Neural cell (in vitro differentiated cells): ENCODE data around the gene OR2S2. TPM values are rescaled to one million over a fixed set of nuclear protein-coding genes. Genes with fewer than 3 reads are reported as not detected.

ENCODE experiments used
- H2AFZ ChIP-seq: fragments of 200-600, 300-800 bp; sonication (generic), shearing (Covaris generic); 2 replicates; pipeline ENCODE4 v1.6.0; 2014; ENCODE audit warnings: low read depth, mild to moderate bottlenecking, antibody characterized with exemption, low read length, moderate library complexity
- H3F3A ChIP-seq: fragments of 200-600 bp; shearing (Covaris generic); 2 replicates; pipeline ENCODE4 v1.6.1; 2016; ENCODE audit warnings: mild to moderate bottlenecking, moderate library complexity, mixed read lengths, antibody characterized with exemption, low read length; ENCODE audit not compliant: insufficient read depth, poor library complexity, severe bottlenecking
- H3K27ac ChIP-seq: fragments of 200-600, 300-800 bp; sonication (generic), shearing (Covaris generic); 2 replicates; pipeline ENCODE4 v1.5.1; 2014; ENCODE audit warnings: mild to moderate bottlenecking, low read length, moderate library complexity
- H3K27me3 ChIP-seq: fragments of 300-800, 200-600 bp; sonication (generic), shearing (Covaris generic); 2 replicates; pipeline ENCODE4 v1.6.0; 2014; ENCODE audit warnings: mild to moderate bottlenecking, low read depth, low read length, moderate library complexity; ENCODE audit not compliant: insufficient read depth
- H3K36me3 ChIP-seq: fragments of 300-800, 200-600 bp; sonication (generic), shearing (Covaris generic); 2 replicates; pipeline ENCODE4 v1.5.1; 2014; ENCODE audit warnings: mild to moderate bottlenecking, antibody characterized with exemption, low read length, moderate library complexity; ENCODE audit not compliant: insufficient read depth
- H3K4me2 ChIP-seq: fragments of 300-800, 200-600 bp; sonication (generic), shearing (Covaris generic); 2 replicates; pipeline ENCODE4 v1.6.0; 2014; ENCODE audit warnings: mild to moderate bottlenecking, low read length
- H3K4me3 ChIP-seq: fragments of 300-800, 200-600 bp; sonication (generic), shearing (Covaris generic); 2 replicates; pipeline ENCODE4 v1.5.1; 2014; ENCODE audit warnings: mild to moderate bottlenecking, low read length, moderate library complexity
- H3K79me2 ChIP-seq: fragments of 200-600 bp; shearing (Covaris generic); replicated peaks from 2 replicates; pipeline ENCODE4 v1.6.0; 2014; ENCODE audit warnings: mild to moderate bottlenecking, low read length, moderate library complexity; ENCODE audit not compliant: insufficient read depth
- H3K9ac ChIP-seq: fragments of 300-800, 200-600 bp; sonication (generic), shearing (Covaris generic); 2 replicates; pipeline ENCODE4 v1.6.1; 2016; ENCODE audit warnings: mild to moderate bottlenecking, low read length, mixed read lengths
- H3K9me2 ChIP-seq: fragments of 200-600 bp; shearing (Covaris generic); 2 replicates; pipeline ENCODE4 v1.6.1; 2016; ENCODE audit warnings: mild to moderate bottlenecking, low read length, mixed read lengths; ENCODE audit not compliant: insufficient read depth
- H3K9me3 ChIP-seq: fragments of 200-600, 300-800 bp; sonication (generic), shearing (Covaris generic); 2 replicates; pipeline ENCODE4 v1.6.1; 2016; ENCODE audit warnings: mild to moderate bottlenecking, mixed run types, low read length, moderate library complexity, mixed read lengths
- H4K20me1 ChIP-seq: fragments of 200-600 bp; shearing (Covaris generic); 2 replicates; pipeline ENCODE4 v1.6.1; 2016; ENCODE audit warnings: mild to moderate bottlenecking, mixed run types; ENCODE audit not compliant: insufficient read depth
- CTCF ChIP-seq: fragments of 450-650 bp; IDR thresholded peaks from 2 replicates; pipeline ENCODE4 v1.5.1; 2014; ENCODE audit warnings: antibody characterized with exemption, mild to moderate bottlenecking, moderate library complexity; ENCODE audit not compliant: poor library complexity, severe bottlenecking
- EP300 ChIP-seq: fragments of 450-650 bp; conservative IDR thresholded peaks from 2 replicates; pipeline ENCODE4 v1.6.1; 2014; ENCODE audit warnings: antibody characterized with exemption, mild to moderate bottlenecking, moderate library complexity; ENCODE audit not compliant: poor library complexity, severe bottlenecking
- EZH2 ChIP-seq: fragments of 200-600, 300-800 bp; shearing (Covaris generic), sonication (generic); IDR thresholded peaks from 2 replicates; pipeline ENCODE4 v1.6.1; 2014; ENCODE audit warnings: antibody characterized with exemption, low read length, borderline replicate concordance, mild to moderate bottlenecking; ENCODE audit not compliant: insufficient read depth, poor library complexity, severe bottlenecking
- MXI1 ChIP-seq: fragments of 450-650 bp; conservative IDR thresholded peaks from 2 replicates; pipeline ENCODE4 v1.6.1; 2014; ENCODE audit warnings: antibody characterized with exemption, mild to moderate bottlenecking; ENCODE audit not compliant: poor library complexity, severe bottlenecking
- POLR2AphosphoS5 ChIP-seq: IDR thresholded peaks from 2 replicates; pipeline ENCODE4 v1.6.1; 2012
- RAD21 ChIP-seq: fragments of 450-650 bp; conservative IDR thresholded peaks from 2 replicates; pipeline ENCODE4 v1.6.1; 2014; ENCODE audit warnings: antibody characterized with exemption, mild to moderate bottlenecking, moderate library complexity
- REST ChIP-seq: IDR thresholded peaks from 2 replicates; pipeline ENCODE4 v1.6.1; 2012; ENCODE audit warnings: borderline replicate concordance
- SMC3 ChIP-seq: fragments of 450-650 bp; conservative IDR thresholded peaks from 2 replicates; pipeline ENCODE4 v1.6.1; 2014; ENCODE audit warnings: antibody characterized with exemption, mild to moderate bottlenecking, moderate library complexity; ENCODE audit not compliant: poor library complexity
- TAF1 ChIP-seq: IDR thresholded peaks from 2 replicates; pipeline ENCODE4 v1.6.1; 2012; ENCODE audit warnings: low read depth
- polyA plus RNA-seq: library from polyadenylated mRNA; depleted of rRNA; stranded (reverse); fragments of >200 nt; gene quantifications from 2 replicates; pipeline ENCODE4 v1.2.3, GENCODE V29; 2014

OR2S2 gene
- polyA plus RNA-seq, 1 donor from 2014 or later, result not detected

GRCh38 chr9:35990155-35990554 lies 32.2 kb upstream of the OR2S2 start:
- H3K27ac ChIP-seq, result no peak overlapping the region
- no peak overlapping the region for H2AFZ ChIP-seq

GRCh38 chr9:35984021-35984420 lies 26.1 kb upstream of the OR2S2 start:
- no peaks in the 10 kb centered on the region for H3K27me3 ChIP-seq

More at GRCh38 chr9:35990155-35990554, 32.2 kb upstream of the OR2S2 start:
- Histone ChIP-seq H3F3A (no peaks in the 10 kb centered on the region), H3K9me3 (no peaks in the 10 kb centered on the region), H3K9me2 (no peaks in the 10 kb centered on the region), H3K27me3 (no peaks in the 10 kb centered on the region), H3K9ac (no peak overlapping the region), H3K36me3 (no peaks in the 10 kb centered on the region), H3K4me2 (no peak overlapping the region), H3K4me3 (no peak overlapping the region), H3K79me2 (no peaks in the 10 kb centered on the region), H4K20me1 (no peaks in the 10 kb centered on the region)
- TF ChIP-seq REST, result no peak
- no peak for TF ChIP-seq EZH2
- TF ChIP-seq CTCF, result no peak
- TF ChIP-seq TAF1, result no peak
- TF ChIP-seq EP300, result no peak
- no peak for TF ChIP-seq MXI1
- no peak for TF ChIP-seq RAD21
- no peak for TF ChIP-seq SMC3
- TF ChIP-seq POLR2AphosphoS5, result no peak

More at GRCh38 chr9:35984021-35984420, 26.1 kb upstream of the OR2S2 start:
- H3K9me3 ChIP-seq, result no peaks in the 10 kb centered on the region
- no peak overlapping the region for H3K4me2 ChIP-seq
- no peaks in the 10 kb centered on the region for H3K9me2 ChIP-seq
- H4K20me1 ChIP-seq, result no peaks in the 10 kb centered on the region
- H3K4me3 ChIP-seq, result no peak overlapping the region
- no peaks in the 10 kb centered on the region for H3K79me2 ChIP-seq
- H2AFZ ChIP-seq, result no peak overlapping the region
- H3K27ac ChIP-seq, result no peak overlapping the region
- no peak for TF ChIP-seq CTCF
- no peaks in the 10 kb centered on the region for H3K36me3 ChIP-seq
- no peaks in the 10 kb centered on the region for H3F3A ChIP-seq
- H3K9ac ChIP-seq, result no peak overlapping the region
